Measurements from ENCODE around the gene ASTL. TPM values are rescaled to one million over a fixed set of nuclear protein-coding genes. Genes with fewer than 3 reads are reported as not detected.

ASTL gene
- total RNA-seq, 2 donors from 2014 or later = 0.31 to 0.45 TPM

DNA sequence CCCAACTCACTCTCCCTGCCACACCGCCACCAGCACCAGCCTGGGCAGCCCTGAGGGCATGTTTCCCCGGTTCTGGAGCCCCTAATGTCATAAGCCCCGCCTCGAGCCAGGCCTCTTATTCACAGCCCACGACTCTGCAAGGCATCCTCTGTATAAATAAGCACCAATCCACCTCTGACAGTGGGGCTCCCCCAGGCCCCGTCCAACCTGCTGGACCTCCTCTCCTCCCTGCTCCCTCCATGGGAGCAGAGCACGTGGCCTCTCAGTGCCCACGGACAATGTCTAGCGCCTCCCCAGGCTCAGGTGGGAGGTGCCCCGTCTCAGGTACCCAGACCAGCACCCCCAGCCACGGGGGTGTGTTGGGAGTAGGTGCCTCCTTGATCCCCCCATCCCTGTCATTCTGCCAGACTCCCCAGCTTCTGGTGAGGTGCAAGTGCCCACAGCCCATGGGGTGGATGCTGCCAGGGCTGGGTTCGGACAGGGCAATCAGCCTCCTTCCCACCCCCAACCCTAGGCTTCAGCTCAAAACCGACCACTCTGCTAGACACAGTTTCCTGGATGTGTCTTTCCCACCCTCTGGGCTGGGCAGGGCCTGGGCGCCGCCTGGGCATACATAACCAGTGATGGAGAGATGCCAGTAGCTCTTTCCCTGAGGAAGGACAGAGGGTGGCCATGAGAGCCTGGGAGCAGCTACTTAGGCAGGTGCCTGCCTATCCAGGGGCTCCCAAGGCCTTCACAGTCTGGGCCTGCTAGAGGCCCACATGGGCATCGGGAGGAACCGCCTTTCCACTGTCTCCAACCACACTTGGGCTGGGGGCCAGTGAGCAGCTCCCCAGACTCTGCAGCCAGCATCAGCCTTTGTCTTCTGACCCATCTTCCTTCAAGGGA, 20.4 kb downstream of the ASTL start:
- intact Hi-C loops (cut with DNase I, micrococcal nuclease) = no loop called here
- ATAC-seq (peak; percentile 14), DNase-seq (peak in 1 of 2 donors; percentile 28)

DNA sequence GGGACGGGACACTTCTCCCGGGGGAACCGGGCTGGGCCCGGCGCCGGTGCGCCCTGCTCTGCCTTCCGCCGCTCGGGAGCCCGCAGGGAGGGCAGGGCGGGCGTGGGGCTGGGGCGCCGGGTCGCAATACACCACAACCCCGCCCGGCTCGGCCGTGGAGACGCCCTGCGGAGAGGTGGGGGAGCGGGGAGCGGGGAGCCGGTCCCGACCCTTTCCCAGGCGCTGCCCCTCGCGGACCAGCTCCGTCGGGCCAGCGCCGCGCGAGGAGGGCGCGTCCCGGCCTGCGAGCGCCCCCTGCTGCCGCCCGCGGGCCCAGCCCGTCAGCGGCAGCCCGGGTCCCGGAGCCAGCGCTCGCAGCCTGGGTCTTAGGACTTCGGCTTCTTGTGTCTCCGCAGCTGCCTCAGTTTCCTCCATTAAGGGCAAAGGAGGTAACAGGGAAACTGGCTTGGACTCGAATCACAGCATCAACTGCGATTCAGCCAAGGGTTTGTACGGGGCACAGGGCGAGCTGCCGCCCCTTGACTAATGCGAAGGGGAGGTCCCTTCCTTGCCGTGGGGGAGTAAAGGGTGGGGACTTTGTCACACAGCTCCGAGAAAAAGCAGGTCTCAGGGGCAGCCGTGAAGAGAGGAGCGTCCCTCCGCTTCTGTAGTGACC, 21.3 kb downstream of the ASTL start:
- intact Hi-C loops (cut with DNase I, micrococcal nuclease) = no loop called here
- DNase-seq (peak; percentile 22 to 71), ATAC-seq (peak; percentile 83)

DNA sequence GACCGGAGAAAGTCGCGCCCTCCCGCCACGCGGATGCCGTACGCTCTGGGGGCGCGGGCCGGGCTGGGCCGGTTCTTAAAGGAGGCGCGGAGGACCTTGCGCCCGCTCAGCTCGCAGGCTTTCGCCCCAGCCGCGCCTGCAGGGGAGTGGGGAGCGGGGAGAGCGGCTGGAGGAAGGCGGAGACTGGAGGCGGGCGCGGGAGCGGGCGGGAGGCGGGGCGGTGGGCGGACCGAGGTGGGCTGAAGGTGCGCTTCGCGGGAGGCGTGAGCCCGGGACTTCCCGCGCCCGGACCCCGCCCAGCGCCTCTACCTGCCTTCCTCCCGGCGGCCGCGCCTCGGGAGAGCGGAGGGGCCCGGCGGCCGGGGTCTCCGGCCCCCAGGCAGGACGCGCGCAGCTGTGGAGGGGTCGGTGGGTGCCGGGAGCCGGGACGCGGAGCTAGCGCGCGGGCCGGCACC, 21.9 kb downstream of the ASTL start, which contains the start of gene ADRA2B:
TSS of gene ADRA2B (minus strand) at position 148 of the 455 bp plus-strand sequence. CDS start 422 bp downstream, outside the sequence.
- intact Hi-C loops (cut with DNase I, micrococcal nuclease) = no loop called here
- DNase-seq (peak; percentile 79 to 91), ATAC-seq (peak; percentile 91)

DNA sequence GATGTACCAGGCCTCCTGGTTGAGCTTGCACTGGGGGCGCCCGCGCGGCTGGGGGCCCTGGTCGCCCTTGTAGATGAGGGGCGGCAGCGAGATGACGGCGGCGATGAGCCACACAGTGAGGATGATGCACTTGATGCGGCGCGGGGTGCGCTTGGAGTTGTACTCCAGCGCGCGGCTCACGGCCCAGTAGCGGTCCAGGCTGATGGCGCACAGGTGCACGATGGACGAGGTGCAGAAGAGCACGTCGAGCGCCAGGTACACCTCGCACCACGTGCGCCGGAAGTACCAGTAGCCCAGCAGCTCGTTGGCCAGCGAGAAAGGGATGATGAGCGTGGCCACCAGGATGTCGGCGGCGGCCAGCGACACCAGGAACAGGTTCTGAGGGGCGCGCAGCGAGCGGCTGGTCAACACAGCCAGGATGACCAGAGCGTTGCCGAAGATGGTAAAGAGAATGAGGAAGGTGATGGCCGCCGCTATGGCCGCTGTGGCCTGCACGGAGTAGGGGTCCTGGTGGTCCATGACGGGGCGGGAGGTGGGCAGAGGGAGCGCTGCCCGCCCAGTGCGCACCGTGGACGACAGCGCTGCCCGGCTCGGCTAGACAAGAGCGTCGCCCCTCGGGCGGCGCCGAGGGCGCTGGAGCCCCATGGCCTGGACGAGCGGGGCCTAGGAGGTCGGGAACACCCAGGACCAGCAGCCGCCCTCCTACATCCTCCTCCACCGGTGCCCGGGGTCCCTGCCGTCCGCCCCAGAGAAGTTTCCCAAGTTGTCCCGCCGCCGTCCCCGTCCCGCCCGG, 22.5 kb downstream of the ASTL start:
- DNase-seq (peak in 1 of 2 donors; percentile 21), ATAC-seq (no peak)
- intact Hi-C loops (cut with DNase I, micrococcal nuclease) = no loop called here

DNA sequence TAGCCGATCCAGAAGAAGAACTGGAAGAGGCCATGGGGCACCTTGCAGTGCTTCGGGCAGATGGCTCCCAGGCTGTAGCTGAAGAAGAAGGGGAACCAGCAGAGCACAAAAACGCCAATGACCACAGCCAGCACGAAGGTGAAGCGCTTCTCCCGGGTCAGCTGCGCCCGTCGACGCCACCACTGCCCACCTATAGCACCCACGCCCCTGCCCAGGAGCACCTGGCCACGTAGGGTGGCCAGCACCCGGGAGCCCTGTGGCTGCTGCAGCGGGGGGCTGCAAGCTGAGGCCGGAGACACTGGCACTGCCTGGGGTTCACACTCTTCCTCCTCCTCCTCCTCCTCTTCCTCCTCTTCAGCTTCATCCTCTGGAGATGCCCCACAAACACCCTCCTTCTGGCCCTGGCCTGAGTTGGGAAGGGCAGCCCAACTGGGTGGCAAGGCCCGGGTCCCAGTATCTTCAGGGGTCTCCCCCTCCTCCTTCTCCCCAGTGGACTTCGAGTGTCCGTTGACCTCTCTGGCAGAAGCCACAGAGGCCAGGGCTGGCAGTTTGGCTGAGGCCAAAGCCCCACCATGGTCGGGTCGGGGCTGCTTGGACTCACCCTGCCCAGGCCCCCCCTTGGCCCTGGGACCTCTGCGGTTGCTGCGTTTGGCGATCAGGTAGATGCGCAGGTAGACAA, 23.3 kb downstream of the ASTL start:
- DNase-seq (peak in 1 of 2 donors; percentile 15), ATAC-seq (no peak)
- intact Hi-C loops (cut with DNase I, micrococcal nuclease) = no loop called here

DNA sequence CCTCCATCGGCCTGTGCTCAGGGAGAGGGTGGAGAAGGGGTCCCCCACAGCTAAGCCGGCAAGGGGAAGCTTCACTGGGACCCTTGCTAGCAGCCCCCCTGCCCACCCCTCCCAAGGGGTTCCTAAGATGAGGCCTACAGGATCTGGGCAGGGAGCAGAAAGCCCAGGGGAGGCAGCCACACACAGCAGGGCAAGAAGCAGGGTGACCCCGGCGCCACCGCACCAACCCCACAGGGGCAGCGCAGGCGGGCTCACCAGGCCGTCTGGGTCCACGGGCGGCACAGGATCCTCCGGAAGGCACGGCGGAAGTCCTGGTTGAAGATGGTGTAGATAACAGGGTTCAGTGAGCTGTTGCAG, 23.8 kb downstream of the ASTL start:
- intact Hi-C loops (cut with DNase I, micrococcal nuclease) = no loop called here
- ATAC-seq (no peak), DNase-seq (no peak)

DNA sequence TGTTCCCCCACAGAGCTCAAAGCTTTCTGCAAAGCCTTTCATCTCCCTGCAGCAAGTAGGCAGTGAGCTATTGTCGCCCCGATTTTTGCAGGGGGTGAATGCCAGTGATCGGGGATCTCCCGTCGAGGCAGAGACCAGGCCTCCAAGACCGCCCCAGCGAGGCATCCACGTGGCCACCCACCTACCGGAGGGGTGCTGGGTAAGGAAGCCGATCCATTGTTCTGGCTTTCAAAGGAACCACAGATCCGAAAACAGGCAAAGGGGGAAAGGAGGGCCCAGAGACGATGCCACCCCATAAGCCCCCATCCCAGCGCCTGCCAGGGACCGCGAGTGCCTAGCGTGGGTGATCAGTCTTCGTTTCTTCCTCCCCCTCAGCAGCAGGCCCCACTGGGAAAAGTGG, 24.4 kb downstream of the ASTL start:
- ATAC-seq (no peak), DNase-seq (no peak)
- intact Hi-C loops (cut with DNase I, micrococcal nuclease) = no loop called here

DNA sequence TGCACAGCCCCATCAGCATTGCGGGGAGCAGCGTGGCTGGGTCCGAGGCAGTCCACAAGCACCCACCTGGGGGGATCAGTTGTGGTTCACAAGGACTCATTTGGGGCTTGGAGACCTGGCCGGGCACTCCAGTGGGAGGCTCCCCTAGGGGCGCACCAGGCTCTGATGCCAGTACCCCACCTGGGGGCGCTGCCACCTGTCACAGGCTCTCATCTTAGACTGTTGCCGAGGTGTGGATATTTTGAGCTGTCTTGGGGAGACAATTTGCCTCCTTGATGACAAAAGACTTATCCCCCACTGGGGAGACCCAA, 25.0 kb downstream of the ASTL start:
- DNase-seq (no peak), ATAC-seq (no peak)
- intact Hi-C loops (cut with DNase I, micrococcal nuclease) = no loop called here

DNA sequence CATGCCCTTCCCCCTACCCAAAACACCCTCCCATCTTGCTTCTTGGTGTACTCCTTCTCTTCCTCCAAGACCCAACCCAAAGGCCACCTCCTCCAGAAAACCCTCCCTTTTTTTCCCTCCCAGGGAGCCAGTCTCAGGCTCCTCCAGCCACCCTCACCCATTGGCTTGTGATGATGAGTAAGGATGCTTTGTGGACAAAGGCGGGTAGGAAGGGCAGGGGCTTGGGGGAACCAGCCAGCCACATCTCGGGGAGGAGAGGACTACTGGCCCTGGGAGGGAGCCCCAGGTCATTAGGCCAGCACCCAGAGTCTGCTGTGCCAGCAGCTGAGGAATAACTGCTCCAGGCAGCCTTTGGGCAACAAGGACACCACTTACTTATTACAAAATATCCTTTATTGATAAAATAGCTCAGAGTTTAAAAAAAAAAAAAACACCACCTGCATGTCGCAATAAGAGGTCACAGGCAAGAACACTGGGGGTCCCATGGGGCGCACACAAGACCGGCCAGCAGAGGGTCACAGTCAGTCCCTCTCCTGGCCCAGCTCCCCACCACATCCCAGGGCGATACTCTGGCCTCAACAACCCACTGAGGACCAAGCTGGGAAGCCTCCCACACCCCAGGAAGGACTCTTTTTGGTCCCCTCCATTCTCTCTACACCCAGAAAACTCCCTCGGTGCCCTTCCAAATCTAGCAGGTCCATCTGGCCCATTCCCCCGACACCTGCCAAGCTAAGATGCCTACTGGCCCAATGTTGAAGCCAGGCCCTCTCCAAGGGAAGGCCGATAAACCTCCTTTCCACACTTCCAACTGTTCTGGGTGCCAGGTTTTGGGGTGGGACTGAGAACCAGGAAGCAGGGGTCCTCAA, 25.6 kb downstream of the ASTL start:
- intact Hi-C loops (cut with DNase I, micrococcal nuclease) = no loop called here
- ATAC-seq (no peak), DNase-seq (no peak)

DNA sequence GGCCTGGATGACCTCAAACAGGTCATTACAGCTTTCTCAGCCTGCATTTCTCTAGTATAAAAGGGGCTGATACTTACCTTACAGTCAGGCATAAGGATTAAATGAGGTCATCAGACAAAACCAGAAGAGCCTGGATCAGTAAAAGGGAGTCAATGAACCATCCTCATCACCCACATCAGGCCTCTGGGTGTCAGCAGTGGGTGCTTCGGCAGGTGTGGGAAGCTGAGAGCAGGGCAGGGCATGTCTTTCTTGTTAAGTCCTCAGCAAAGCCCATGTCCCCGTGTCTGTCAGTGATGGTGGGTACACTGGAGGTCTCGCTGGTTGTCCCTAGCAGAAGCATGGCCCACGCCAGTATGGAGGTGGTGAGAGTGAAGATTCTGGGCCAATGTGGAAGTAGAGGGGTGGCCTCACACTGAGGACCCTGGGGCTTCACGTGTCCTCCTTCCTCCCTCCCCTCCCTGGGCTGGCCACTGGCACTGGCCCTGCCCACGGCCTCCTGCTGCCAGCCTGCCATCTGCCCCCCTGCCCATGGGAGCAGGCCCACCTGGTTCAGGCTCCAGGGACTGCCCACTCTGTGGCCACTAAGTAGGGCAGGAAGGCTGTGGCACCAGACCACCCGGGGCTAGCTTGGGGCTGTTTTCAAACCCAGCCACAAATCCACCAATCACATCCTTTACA, 26.3 kb downstream of the ASTL start:
- ATAC-seq (no peak), DNase-seq (peak in 1 of 2 donors; percentile 15)
- intact Hi-C loops (cut with DNase I, micrococcal nuclease) = no loop called here

DNA sequence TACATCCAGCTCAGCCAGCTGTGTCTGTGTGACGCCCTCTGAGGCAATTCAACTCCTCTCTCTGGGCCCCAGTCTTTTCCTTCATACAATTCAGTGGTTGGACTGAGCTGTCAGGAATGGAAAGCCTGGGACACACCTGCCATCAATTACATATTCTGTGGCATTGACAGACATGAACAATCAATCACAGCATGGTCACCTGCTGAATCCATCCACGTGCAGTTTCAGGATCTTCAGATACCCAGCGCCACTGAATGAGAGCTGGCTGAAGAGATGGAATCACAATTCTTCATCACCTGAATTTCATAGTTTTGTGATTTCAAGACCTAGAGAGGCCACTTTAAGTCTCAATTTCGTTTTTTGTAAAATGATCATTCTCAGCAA, 27.1 kb downstream of the ASTL start:
- intact Hi-C loops (cut with DNase I, micrococcal nuclease) = no loop called here
- DNase-seq (peak in 1 of 2 donors; percentile 17), ATAC-seq (no peak)

DNA sequence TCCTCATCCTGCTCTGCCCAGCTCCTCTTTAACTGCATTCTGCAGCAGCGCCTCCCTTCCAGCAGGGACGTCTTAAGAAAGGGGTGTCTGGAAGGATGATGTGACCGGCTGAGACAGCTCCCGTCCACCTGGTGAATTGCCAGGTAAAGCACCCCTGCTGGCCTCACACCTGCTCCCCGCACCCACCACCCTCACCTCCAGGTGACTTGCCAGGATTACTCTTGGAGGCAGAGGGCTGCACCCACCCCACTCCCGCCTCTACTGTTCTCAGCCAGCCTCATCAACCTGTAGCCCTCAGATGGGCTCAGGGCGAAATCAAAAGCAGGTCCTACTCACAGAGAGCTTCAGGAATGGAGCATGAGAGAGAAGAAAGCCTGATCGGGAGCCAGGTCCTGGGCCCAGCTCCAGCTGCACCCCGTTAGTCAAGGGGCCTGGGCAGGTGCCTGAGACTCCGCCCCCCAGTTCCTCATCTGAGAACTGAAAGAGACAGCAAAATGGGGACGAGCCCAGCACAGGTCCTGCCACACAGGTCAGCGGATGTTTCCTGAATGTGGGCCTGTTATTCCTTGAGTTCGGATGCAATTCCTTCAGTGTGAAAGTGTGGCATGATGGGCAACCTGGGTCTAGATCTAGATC, 27.6 kb downstream of the ASTL start:
- intact Hi-C loops (cut with DNase I, micrococcal nuclease) = no loop called here
- peak in 1 of 2 donors; percentile 13 for DNase-seq
- no peak for ATAC-seq

DNA sequence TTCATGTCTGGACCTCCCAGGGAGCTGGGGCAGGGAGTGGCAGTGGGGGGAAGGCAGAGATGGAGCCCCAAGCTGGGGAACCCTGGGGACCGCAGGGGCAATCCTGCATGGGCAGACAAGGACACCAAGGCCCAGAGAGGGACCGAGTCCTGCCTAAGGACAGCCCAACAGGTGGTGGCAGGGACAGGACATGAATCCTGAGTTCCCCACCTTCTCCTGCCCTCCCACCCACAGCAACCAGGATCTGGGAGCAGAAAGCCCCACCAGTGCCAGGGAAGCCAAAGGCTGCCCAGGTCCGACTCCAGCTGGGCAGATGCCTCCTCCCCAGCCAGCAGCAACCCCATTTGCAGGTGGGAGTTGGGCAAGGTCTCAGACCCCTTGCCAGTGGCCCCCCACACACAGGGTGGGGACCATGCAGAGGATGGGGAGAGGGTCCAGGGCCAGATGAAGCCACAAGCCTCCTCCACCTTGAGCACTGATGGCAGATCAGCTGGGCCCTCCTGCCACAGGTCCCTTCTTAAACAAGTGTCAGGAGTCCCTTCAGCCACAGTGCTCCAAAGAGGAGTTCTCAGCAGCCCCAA, 28.3 kb downstream of the ASTL start:
- intact Hi-C loops (cut with DNase I, micrococcal nuclease) = no loop called here
- DNase-seq (peak in 1 of 2 donors; percentile 9), ATAC-seq (no peak)

DNA sequence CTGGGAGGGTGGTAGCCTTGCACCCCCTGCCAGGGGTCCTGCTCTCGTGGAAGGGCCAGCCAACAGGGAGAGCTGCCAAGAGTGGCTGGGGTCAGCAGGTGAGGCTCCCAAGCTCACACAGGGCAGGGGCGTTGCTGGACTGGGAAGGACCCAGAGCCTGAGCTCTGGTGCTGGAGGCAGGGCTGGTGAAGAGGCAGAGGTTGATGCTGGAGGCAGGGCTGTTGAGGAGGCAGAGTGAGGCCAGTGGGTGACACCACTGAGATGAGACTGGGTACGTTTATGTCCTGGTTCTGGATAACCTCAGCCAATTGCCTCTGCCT, 29.0 kb downstream of the ASTL start:
- DNase-seq (peak; percentile 4 to 17), ATAC-seq (no peak)
- intact Hi-C loops (cut with DNase I, micrococcal nuclease) = no loop called here

DNA sequence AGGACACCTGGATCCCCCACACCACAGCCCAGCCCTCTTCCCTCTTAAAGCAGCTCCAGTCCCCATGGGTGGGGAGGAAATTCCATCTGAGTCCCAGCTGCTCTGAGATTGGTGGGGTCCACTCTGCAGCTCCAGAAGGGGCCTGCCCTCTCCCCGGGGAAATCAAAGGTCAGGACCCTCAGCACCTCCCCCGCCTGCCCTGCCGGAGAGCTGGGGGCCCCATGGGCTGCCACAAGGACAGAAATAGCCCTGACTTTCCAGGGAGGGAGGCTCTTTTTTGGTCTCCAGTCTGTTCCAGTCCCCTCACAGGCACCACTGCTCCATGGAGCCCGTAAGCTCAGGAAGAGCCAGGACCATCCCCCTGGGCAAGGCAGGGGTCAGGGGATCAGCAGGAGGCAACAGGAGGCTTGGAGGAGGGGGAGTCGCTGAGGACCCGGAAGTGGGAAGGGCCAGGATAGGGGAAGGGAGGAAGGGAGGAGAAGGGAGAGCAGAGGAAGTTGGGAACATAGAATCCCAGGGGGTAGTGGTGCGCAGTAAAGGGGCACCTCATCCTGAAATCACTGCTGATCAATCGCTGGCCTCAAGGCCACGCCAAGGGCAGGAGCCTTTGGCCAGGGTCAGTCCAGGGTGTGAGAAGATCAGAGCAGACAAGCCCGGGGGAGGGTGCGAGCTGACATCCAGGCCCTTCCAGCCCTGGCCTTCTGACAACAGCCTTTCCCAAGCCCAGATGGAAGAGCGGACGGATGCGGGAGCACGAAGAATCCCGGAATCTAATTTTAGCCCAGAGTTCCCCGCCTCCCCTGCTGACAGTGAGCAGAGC, 29.6 kb downstream of the ASTL start:
- peak in 1 of 2 donors; percentile 18 for DNase-seq
- intact Hi-C loops (cut with DNase I, micrococcal nuclease) = no loop called here

DNA sequence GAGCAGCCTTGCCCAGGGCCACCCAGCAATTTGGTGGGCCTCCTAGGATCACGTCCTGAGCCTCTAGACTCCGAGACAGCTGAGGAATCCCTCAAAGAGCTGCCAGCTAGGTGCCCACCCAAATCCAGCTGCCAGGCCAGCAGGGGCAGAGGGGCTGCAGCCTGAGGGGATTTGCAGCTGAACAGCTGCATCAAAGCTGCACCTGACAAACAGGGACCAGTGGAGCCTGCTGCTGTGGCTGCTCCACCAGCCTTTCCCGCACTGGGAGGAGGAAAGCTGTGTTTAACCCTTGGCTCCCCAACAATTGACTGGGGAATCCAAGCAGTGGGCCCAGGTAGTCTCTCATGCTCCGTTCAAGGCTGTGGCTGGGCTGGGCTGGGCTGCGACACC, 30.2 kb downstream of the ASTL start:
- intact Hi-C loops (cut with DNase I, micrococcal nuclease) = no loop called here
- DNase-seq (peak in 1 of 2 donors; percentile 16), ATAC-seq (no peak)

More for the DNA sequence above, 29.6 kb downstream of the ASTL start:
- no peak for ATAC-seq

Measured in left colon (tissue), 2 donors.